HPDE6-E6E7 (cell line): ENCODE data around the gene APOBR.
"Not testable (repeated sequence)": the region's sequence is repeated elsewhere in the genome, so short reads cannot be mapped to it uniquely, and the experiment has no call there.

ENCODE experiments used
- DNase-seq: peaks from one replicate; pipeline ENCODE4 v3.0.0; 2011; ENCODE audit warnings: missing footprints; ENCODE audit errors: extremely low spot score

Gene APOBR

DNA sequence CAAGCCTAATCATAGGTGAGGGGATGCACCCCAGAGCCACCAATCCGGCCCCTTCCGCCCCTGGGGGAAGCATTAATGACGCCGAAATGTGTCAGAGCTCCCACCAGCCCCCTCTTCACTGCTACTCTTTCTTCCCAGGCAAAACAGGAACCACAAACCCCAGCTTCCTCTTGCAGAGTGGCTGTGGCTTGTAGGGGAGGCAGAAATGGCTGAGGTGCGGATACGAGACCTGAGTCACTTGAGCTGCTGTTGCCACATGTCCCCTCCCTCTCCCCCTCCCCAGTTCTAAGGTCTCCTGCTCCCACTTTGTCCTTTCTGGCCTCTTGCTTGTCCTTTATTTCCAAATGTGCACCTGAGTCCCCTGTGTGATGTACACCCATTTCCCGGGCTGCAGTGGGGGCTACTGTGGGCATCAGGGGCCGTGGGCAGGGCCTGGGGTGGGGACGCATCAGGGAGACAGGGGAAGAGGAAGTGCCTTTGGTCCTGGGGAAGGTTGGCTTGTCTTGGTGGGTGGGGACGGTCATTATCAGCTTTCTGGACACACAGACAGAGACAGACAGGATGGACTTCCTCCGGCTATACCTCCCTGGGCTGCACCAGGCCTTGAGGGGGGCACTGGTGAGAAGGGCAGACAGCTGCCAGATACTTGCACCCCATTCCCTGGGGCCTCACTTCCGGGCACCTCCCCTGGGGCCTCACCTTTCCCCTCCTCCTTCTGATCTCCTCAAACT, at the start of gene APOBR:
Gene APOBR (plus strand): TSS at position 523 of the 731 bp plus-strand sequence. CDS start 39 bp downstream, at position 562.
- DNase-seq = no peak

- not testable (repeated sequence) for DNase-seq
These were observed 48.1 kb upstream of the APOBR start for GRCh38 chr16:28446388-28446787.

- DNase-seq = not testable (repeated sequence)
These were observed 47.4 kb upstream of the APOBR start for GRCh38 chr16:28447081-28447480.

DNA sequence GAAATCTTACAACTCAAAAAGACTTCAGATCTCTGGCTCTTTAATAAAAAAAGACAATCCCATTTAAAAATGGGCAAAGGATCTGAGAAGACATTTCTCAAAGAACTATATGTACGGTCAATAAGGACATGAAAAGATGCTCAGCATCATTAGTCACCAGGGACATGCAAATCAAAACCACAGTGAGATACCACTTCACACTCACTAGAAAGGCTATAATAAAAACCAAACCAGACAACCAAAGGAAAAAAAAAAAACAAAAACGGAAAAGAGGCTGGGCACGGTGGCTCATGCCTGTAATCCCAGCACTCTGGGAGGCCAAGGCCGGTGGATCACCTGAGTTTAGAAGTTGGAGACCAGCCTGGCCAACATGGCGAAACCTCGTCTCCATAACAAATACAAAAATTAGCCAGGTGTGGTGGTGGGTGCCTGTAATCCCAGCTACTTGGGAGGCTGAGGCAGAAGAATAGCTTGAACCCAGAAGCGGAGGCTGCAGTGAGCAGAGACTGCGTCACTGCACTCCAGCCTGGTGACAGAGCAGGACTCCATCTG, 20.7 kb upstream of the APOBR start:
- DNase-seq = no peak

DNA sequence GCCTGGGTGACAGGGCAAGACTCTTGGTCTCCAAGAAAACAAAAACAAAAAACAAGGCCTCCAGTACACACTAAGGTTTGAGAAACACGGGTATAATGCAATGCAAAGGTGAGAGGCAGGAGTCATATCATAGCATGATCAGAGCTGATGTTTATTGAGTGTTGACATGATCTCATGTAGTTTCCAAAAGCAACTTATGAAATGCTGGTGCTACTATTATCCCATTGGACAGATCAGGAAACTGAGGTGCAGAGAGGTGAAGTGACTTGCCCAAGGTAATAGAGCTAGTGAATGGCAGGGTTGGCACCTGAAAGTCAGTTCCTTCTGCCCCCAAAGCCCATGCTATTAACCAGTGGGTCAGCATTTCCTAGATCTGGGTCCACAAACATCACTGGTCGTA, 19.2 kb upstream of the APOBR start:
- DNase-seq = no peak

- DNase-seq = no peak
These were observed 17.0 kb upstream of the APOBR start for GRCh38 chr16:28477311-28477920.

GRCh38 chr16:28478506-28479180, 15.8 kb upstream of the APOBR start:
- no peak for DNase-seq

GRCh38 chr16:28482026-28482425, 12.4 kb upstream of the APOBR start:
- DNase-seq = no peak

- not testable (repeated sequence) for DNase-seq
These were observed 11.1 kb upstream of the APOBR start for GRCh38 chr16:28483361-28483760.

DNA sequence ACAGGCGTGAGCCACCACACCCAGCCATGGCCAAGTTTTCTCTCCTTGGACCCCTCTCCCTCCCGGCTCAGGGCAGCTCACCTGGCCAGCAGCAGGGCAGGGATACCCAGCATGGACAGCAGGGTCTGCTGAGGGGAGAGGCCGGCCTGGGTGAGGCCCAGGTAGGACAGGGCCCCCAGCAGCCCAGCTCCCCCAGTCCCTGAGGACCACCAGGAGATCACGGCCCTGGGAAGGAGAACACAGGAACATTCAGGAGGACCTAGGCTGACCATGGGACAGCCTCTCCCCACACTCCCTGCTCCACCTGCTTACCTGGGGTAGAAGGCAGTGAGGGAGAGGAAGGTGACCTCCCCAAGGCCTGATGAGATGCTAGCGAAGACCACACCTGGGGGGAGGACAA, 8.2 kb upstream of the APOBR start:
- DNase-seq = no peak

DNA sequence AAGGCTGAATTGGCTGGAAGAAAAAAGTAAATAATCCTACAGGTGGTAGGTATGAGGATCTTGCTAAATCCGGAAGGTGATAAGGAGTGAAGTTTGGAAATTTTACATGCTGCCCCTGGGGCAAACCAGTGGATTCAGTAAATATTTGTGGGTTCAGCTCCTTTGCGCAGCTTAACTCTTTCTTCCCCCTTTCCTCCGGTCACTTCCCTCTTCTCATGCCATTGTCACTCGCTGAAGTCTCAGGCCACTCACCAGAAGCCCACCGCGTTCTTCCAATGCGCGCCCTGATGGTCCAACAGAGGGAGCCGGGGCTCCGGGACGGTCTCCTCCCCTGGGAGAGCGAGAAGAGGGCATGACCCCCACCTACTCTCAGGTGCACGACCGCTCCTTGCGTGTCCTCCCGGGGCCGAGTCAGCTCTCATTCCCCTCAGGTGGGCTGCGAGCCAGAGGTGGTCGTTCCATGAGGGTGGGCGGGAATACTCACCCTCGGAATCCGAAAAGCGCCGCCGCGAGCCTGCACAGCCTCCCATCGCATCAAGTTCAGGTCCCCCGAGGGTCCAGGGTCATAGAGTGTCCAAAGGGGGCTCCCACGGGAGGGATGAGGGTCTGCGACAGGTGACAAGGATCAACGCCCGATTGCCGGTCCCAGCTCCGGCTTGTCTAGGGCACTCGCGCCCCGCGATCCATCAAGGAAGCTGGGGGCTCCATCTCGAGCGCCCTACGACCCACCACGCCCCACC, 3.0 kb upstream of the APOBR start:
- DNase-seq = no peak

GRCh38 chr16:28491970-28492474, 2.4 kb upstream of the APOBR start, which contains the start of gene CLN3:
CLN3 (minus strand) TSS chr16:28492074; CDS start chr16:28491759, 315 bp downstream.
- peak; percentile 88 for DNase-seq

DNA sequence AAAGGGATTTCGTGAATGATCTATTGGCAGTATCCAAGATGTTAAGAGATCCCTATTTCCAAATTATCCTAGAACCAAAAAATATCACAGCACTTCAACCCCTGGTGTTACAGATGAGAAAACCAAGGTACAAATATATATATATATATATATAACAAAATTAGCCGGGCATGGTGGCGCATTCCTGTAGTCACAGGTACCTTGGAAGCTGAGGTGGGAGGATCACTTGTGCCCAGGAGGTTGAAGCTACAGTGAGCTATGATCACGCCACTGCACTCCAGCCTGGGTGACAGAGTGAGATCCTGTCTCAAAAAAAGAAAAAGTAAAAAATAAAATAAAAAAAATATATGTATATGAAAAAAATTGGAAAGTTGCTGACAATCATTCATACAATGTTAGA, 1.9 kb upstream of the APOBR start:
- DNase-seq = no peak

DNA sequence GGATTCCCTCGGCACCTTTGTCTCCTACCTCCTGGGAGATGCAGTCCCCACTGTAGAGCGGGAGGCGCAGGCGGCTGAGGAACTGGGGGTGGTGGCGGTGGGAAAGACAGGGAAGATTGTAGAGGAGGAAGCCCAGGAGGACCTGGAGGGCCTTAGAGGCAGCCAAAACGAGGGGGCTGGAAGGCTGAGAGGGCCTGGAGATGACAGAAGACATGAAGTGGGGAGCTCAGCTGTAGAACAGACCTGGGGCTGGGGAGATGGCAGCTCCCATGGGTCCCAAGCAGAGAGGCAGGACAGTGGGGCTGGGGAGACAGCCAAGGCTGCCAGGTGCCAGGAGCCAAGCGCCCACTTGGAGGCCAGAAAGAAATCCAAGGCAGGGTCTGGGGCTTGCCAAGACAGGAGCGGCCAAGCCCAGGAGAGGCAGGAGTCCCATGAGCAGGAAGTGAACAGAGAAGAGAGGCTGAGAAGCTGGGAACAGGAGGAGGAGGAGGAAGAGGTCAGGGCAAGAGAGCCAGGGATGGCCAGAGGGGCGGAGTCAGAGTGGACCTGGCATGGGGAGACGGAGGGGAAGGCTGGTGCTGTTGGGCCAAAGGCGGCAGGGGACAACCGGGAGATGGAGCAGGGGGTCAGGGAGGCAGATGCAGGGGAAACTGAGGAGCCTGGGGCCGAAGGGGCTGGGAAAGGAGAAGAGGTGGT, 803 bp downstream of the APOBR start:
- no peak for DNase-seq

DNA sequence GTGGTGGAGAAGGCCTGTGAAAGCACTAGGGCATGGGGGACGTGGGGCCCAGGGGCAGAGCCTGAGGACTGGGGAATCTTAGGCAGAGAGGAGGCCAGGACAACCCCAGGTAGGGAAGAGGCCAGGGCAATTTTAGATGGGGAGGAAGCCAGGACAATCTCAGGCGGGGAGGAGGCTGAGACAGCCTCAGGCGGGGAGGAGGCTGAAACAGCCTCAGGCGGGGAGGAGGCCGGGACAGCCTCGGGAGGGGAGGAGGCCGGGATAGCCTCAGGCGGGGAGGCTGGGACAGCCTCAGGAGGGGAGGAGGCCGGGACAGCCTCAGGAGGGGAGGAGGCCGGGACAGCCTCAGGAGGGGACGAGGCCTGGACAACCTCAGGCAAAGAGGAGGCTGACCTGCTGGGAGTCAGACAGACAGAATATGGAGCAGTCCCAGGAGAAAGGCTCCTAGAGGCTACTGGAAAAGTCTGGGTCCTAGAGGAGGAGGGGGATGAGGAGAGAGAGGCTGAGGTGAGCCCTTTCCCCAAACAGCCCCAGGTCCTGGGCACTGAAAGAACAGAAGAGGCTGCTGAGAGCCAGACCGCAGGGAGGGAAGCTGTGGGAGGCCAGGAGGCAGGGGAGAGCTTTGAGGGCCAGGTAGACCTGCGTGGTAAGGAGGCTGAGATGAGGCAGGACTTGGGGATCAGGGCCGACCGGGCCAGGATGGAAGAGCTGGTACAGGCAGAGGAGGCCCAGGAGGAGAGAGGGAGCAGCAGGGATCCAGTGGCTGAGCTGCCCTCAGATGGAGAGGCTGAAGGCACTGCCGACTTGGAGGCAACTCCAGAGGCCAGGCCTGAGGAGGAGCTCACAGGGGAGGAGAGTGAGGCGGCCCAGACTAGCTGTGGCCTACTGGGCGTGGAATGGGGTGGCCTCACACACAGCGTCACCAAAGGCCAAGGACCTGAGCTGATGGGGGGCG, 1.6 kb downstream of the APOBR start:
- DNase-seq = no peak

- no peak for DNase-seq
These were observed 2.4 kb downstream of the APOBR start for GRCh38 chr16:28496844-28497243.

- no peak for DNase-seq
These were observed 2.9 kb downstream of the APOBR start for GRCh38 chr16:28497386-28497785.

DNA sequence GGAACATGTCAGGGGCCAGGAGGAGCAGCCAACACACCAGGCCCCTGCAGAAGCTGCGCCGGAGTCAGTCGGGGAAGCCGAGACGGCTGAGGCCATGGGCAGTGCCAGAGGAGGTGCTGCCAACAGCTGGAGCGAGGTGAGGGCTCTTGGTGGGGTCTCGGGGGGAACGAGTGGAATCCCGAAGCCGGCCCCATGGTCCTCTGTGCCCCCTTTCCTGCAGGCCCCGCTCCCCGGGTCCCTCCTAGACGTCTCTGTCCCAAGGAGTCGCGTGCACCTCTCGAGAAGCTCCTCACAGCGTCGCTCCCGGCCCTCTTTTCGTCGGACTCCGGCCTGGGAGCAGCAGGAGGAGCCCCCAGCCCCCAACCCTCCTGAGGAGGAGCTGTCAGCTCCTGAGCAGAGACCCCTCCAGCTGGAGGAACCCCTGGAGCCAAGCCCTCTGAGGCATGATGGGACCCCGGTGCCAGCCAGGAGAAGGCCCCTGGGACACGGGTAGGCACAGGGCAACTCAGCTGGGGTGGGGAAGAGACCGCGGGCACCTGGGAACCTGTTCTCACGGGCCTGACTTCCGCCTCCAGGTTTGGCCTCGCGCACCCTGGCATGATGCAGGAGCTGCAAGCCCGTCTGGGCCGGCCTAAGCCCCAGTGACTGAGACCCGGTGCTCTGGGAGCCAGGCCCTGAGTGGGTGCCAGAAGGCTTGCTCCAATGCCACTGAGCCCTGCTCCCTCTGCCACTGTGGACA, 3.6 kb downstream of the APOBR start:
- DNase-seq = no peak
